Body of pancreas (tissue), 4 donors: ENCODE results near the gene MYLK.

Experiments used
- POLR2A ChIP-seq, 3 donors: fragments of 450-650 bp; IDR thresholded peaks; one replicate each; pipeline ENCODE4 v1.6.1; 2016; ENCODE audit warnings: antibody characterized with exemption in 3 of 3, mild to moderate bottlenecking in 2 of 3
- TF ChIP-seq, protein P1 (sequence below), 7 experiments: fragments of 450-650 bp in 4 of 7; fragments of 200-600 bp in 3 of 7; sonication (generic) in 3 of 7; IDR thresholded peaks; one replicate each; pipeline ENCODE4 v1.5.1; 2016 to 2019; ENCODE audit warnings: antibody characterized with exemption in 7 of 7

DNA sequence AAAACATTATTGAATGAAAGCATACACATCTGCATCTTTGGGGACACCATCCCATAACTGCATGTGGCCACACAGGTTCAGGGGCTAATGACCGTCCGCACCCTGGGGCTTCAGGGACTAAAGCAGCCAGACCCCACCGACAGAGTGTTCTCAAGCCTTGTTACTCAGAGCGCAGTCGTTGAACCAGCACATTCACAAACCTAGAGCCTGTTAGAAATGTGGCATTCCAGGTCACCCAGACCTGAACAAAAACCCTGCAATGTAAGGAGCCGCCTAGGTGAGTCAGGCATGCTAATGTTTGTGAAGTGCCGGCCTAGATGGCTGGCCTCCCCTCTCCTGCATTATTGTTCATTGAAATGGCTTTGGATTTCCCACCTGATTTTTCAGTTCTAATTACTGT lies 247.0 kb downstream of the MYLK start:
- TF ChIP-seq POLR2A (IDR thresholded peaks at IDR 0.05) = no peak
- TF ChIP-seq, protein P1, sequence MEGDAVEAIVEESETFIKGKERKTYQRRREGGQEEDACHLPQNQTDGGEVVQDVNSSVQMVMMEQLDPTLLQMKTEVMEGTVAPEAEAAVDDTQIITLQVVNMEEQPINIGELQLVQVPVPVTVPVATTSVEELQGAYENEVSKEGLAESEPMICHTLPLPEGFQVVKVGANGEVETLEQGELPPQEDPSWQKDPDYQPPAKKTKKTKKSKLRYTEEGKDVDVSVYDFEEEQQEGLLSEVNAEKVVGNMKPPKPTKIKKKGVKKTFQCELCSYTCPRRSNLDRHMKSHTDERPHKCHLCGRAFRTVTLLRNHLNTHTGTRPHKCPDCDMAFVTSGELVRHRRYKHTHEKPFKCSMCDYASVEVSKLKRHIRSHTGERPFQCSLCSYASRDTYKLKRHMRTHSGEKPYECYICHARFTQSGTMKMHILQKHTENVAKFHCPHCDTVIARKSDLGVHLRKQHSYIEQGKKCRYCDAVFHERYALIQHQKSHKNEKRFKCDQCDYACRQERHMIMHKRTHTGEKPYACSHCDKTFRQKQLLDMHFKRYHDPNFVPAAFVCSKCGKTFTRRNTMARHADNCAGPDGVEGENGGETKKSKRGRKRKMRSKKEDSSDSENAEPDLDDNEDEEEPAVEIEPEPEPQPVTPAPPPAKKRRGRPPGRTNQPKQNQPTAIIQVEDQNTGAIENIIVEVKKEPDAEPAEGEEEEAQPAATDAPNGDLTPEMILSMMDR (IDR thresholded peaks at IDR 0.05) = no peak
